Activated T-cell treated with anti-CD3 and anti-CD28 coated beads, Interleukin-2, amount 50 U/mL, for 72 hours (primary cell): ENCODE data around the gene ABCF2. TPM values are rescaled to one million over a fixed set of nuclear protein-coding genes. Genes with fewer than 3 reads are reported as not detected.

Source experiments
- ATAC-seq, 2 donors: fragments of 150-1000 bp; cut with Tn5 transposase; replicated peaks in 1 of 2; 2 replicates each; pipeline ENCODE4 v1.10.0; 2021; ENCODE audit warnings: moderate library complexity in 2 of 2, mild to moderate bottlenecking in 1 of 2
- DNase-seq, 2 donors: peaks; one replicate each; pipeline ENCODE4 v3.0.0; 2021 to 2022; ENCODE audit warnings: mixed read lengths in 1 of 2
- H3K27ac Mint-ChIP-seq: one replicate; pipeline ENCODE4 v1.8.0; 2022; ENCODE audit warnings: mild to moderate bottlenecking, moderate library complexity, mixed read lengths
- H3K27me3 Mint-ChIP-seq: one replicate; pipeline ENCODE4 v1.8.0; 2022; ENCODE audit warnings: low read depth, mixed read lengths
- H3K36me3 Mint-ChIP-seq, 2 donors: one replicate each; pipeline ENCODE4 v1.8.0; 2022; ENCODE audit warnings: mixed read lengths in 2 of 2, mild to moderate bottlenecking in 1 of 2; ENCODE audit not compliant: insufficient read depth in 2 of 2
- H3K4me1 Mint-ChIP-seq: one replicate; pipeline ENCODE4 v1.8.0; 2022; ENCODE audit warnings: low read depth, mixed read lengths
- H3K4me3 Mint-ChIP-seq, 2 donors: one replicate each; pipeline ENCODE4 v1.8.0; 2022; ENCODE audit warnings: mild to moderate bottlenecking in 2 of 2, mixed read lengths in 2 of 2, moderate library complexity in 2 of 2
- H3K9me3 Mint-ChIP-seq, 2 donors: one replicate each; pipeline ENCODE4 v1.8.0; 2022; ENCODE audit warnings: mixed read lengths in 2 of 2
- total RNA-seq, 2 donors: library from RNA; stranded (reverse); gene quantifications; one replicate each; pipeline ENCODE4 v1.2.3, GENCODE V29; 2022

The ABCF2 gene
- total RNA-seq, 2 donors from 2014 or later = 29.7 to 31.9 TPM

DNA sequence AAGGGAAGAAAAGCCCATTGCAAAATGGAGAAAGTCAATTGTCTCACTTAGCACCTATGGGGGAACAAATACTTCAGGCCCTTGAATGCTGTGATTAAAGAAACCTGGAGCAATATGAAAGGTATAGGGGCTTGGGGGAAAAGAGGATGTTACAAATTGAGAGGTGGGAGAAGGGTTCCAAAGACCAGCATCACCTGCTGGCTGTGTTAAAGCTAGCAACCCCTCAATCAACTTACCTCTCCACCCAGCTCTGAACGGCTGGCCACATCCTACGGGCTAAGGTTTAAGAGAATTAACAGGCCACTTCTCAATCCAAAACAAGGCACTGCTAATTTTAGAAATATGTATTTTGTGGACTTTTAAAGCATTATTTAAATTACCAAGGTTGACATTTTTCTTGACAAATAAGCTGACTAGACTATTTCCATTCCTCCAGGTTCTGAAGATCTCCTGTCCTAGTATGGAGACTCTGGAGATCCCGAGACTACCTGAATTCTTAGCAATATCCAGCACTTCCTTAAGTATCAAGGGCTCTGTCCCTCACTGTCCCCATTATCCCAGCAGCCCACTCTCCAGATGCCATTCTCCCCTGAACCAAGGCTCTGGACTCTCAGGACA lies 15.7 kb downstream of the ABCF2 start:
- H3K9me3 Mint-ChIP-seq = no peaks in the 10 kb centered on the region
- peaks cover 1 to 11% of the 10 kb centered on the region in 2 donors for H3K36me3 Mint-ChIP-seq
- H3K27ac Mint-ChIP-seq = no peak overlapping the region
- no peak overlapping the region for H3K4me3 Mint-ChIP-seq
- DNase-seq (no peak), ATAC-seq (no peak)
- H3K27me3 Mint-ChIP-seq = no peaks in the 10 kb centered on the region
- H3K4me1 Mint-ChIP-seq = peaks cover 19% of the 10 kb centered on the region

DNA sequence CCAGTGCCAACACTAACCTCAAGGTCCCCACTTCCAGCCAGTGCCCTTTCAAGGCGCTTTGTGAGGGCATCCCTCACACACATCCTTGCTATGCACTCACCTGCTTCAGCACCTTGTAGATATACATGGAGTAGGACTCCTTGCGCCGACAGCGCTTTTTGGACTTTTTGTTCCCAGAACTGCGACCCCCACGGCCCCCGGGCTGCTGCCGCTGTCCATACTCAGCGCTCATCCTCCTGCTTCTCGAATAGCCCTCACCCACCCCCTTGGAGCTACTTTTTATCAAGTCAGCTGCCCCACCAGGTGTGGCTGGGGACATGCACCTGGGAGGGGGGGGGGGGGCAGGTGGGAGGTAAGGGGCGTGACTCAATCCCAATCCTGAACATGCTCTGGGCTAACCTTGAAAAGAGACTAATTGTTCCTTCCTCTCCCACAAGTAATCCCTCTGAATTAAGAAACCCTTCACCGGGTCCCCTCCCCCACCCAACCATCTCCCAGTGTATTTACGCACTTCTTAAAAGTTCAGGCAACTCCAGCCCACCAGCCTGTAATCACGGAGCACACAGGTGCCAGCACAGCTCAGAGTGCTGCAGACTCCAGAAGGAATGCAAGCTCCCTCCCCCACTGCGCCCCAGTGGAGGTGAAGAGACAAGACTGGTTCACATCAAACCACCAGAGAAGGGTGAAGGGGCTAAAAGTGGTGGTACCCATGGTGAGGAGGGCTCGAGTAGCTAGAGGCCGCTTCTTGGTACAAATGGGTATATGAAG lies 16.7 kb downstream of the ABCF2 start, which contains the start of gene H2BK1:
TSS of gene H2BK1 (minus strand) at position 402 of the 768 bp plus-strand sequence. CDS start at position 232, 170 bp downstream.
- peaks cover 19% of the 10 kb centered on the region for H3K4me1 Mint-ChIP-seq
- H3K9me3 Mint-ChIP-seq = no peaks in the 10 kb centered on the region
- H3K36me3 Mint-ChIP-seq = peaks cover 1 to 5% of the 10 kb centered on the region in 2 donors
- no peak within 1 kb of the TSS for H3K27ac Mint-ChIP-seq
- no peak for DNase-seq
- H3K27me3 Mint-ChIP-seq = peaks cover 7% of the 10 kb centered on the region
- no peak within 1 kb of the TSS for H3K4me3 Mint-ChIP-seq
- ATAC-seq = no peak

DNA sequence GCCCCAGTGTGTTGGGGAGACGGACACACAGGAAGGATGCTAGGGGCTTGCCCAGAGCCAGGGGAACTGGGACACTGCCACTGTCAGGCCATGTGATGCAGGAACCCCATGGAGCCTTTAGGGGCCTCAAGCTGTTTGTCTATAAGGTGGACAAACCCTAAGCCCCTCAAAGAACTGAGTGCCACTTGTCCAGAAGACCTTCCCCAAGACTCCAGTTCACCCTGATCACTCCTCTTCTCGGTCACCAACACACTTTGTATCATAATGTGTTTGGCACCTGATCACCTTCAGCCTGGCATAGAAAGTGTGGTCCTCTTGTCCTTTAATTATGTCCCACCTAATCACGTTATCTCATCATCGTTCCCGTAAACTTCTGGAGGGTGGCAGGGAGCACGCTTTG lies 17.4 kb downstream of the ABCF2 start:
- DNase-seq = no peak
- peaks cover 19% of the 10 kb centered on the region for H3K4me1 Mint-ChIP-seq
- H3K27ac Mint-ChIP-seq = no peak overlapping the region
- H3K36me3 Mint-ChIP-seq = peaks cover 0 to 1% of the 10 kb centered on the region in 2 donors
- no peak overlapping the region for H3K4me3 Mint-ChIP-seq
- peaks cover 14% of the 10 kb centered on the region for H3K27me3 Mint-ChIP-seq
- H3K9me3 Mint-ChIP-seq = no peaks in the 10 kb centered on the region
- ATAC-seq = no peak

DNA sequence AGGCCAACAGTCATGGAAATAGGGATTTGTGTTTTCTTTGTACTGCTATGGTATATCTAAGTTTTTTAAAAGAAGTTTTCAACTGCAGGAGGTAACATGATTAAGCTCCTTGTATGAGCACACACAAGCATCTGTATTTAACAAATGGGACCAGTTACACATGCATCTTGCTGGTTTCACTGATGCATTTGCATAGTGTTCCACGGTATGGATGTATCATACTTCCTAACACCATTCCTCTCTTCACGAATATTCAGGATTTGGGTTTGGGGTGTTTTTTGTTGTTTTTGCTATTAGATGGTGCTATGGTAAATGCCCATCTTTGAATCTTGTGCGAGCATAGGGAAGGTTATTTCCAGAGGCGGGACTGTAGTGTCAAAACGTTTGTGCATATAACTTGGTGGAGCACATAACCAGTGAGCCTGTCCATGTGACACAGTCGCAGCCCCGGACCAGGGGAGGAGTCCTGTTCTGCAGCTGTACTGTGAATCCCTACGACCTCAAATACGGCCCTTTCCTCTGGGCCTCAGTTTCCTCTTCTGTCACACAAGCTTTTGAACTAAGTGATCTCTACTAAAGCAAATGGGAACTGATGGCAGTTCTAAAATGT lies 18.6 kb downstream of the ABCF2 start:
- DNase-seq (no peak), ATAC-seq (no peak)
- peaks cover 0 to 1% of the 10 kb centered on the region in 2 donors for H3K36me3 Mint-ChIP-seq
- H3K27ac Mint-ChIP-seq = no peak overlapping the region
- H3K4me1 Mint-ChIP-seq = peaks cover 19% of the 10 kb centered on the region
- peaks cover 15% of the 10 kb centered on the region for H3K27me3 Mint-ChIP-seq
- H3K4me3 Mint-ChIP-seq = no peak overlapping the region
- H3K9me3 Mint-ChIP-seq = no peaks in the 10 kb centered on the region

DNA sequence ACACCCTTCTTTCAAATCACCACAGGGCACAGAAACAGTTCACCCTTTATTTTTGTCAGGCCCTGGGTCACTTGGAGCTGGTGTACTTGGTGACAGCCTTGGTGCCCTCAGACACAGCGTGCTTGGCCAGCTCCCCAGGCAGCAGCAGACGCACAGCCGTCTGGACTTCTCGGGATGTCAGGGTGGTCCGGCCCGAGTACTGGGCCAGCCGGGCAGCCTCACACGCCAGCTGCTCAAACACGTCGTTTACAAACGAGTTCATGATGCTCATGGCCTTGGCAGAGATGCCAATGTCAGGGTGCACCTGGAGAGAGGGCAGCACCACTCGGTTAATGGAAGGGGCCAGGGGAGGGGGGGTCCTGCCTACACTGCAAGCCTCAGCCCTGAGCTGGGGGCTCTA lies 19.2 kb downstream of the ABCF2 start:
- H3K4me1 Mint-ChIP-seq = peaks cover 19% of the 10 kb centered on the region
- H3K9me3 Mint-ChIP-seq = no peaks in the 10 kb centered on the region
- no peak for DNase-seq
- H3K36me3 Mint-ChIP-seq = no peaks in the 10 kb centered on the region
- peaks cover 15% of the 10 kb centered on the region for H3K27me3 Mint-ChIP-seq
- H3K27ac Mint-ChIP-seq = no peak overlapping the region
- ATAC-seq = peak in 1 of 2 donors; percentile 7
- H3K4me3 Mint-ChIP-seq = no peak overlapping the region

DNA sequence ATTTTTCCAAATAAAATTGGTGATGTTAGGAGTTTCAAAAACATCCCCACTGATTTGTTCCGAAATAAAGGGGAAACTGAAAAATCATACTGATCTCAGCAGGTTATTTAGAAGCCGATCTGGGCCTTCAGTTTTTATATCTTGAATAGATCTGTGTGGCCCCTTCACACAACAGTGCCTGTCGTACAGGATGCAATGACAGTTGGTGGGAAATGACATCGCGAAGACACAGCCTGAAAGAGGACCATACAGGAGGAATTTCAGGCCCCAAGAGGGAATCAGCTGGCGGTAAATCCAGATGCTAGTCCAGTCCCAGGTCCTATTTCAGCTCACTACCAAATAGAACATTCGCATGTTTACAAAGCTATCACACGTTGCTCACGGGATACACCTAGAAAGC lies 19.7 kb downstream of the ABCF2 start:
- Mint-ChIP-seq H3K9me3 (no peaks in the 10 kb centered on the region), H3K4me1 (peaks cover 19% of the 10 kb centered on the region), H3K27me3 (peaks cover 15% of the 10 kb centered on the region), H3K36me3 (no peaks in the 10 kb centered on the region), H3K27ac (no peak overlapping the region), H3K4me3 (no peak overlapping the region)
- no peak for DNase-seq
- peak in 1 of 2 donors; percentile 35 for ATAC-seq

DNA sequence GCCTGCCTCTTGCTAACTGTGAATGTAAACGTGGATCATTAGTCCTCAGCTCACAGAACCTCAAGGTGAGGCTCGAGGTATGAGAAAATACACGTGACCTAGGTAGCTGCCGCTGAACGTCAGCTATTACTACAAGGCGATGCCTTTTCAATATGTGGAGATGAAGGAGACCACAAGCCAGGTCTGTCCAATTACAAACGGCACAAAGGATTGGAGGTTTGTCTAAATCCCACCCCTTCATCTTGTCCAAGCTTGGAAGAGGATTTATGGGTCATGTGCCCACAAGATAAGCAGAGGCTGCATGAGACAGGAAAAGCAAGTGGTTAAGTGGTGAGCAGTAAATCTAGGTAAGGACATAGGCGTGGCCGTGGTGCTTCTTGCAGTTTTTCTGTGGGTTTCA lies 20.1 kb downstream of the ABCF2 start:
- Mint-ChIP-seq H3K9me3 (no peaks in the 10 kb centered on the region), H3K4me1 (peaks cover 19% of the 10 kb centered on the region), H3K27me3 (peaks cover 15% of the 10 kb centered on the region), H3K36me3 (no peaks in the 10 kb centered on the region), H3K4me3 (no peak overlapping the region), H3K27ac (no peak overlapping the region)
- ATAC-seq (peak in 1 of 2 donors; percentile 39), DNase-seq (no peak)

DNA sequence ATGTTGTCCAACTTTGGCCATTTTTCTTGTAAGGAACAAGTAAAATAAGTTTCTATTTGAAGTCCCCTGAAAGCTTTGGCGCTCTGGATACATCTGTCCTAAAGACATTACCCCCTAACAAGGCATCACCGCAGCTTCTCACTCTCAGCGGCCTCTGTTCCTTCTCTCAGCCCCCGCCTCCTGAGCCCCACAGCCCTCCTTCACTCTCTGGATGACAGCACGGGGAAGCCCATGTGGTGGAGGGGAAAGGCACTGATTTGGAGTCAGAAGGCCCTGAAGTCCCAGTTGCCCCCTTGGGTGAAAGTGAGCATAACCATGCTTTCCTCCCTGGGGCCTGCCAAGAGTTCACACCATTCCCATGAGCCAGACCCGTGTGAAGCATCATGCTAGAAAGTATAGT lies 21.3 kb downstream of the ABCF2 start:
- no peak for DNase-seq
- no peak for ATAC-seq
- Mint-ChIP-seq H3K9me3 (no peaks in the 10 kb centered on the region), H3K4me1 (peaks cover 19% of the 10 kb centered on the region), H3K27me3 (peaks cover 15% of the 10 kb centered on the region), H3K27ac (peak overlapping the region; percentile 0), H3K36me3 (no peaks in the 10 kb centered on the region), H3K4me3 (no peak overlapping the region)

DNA sequence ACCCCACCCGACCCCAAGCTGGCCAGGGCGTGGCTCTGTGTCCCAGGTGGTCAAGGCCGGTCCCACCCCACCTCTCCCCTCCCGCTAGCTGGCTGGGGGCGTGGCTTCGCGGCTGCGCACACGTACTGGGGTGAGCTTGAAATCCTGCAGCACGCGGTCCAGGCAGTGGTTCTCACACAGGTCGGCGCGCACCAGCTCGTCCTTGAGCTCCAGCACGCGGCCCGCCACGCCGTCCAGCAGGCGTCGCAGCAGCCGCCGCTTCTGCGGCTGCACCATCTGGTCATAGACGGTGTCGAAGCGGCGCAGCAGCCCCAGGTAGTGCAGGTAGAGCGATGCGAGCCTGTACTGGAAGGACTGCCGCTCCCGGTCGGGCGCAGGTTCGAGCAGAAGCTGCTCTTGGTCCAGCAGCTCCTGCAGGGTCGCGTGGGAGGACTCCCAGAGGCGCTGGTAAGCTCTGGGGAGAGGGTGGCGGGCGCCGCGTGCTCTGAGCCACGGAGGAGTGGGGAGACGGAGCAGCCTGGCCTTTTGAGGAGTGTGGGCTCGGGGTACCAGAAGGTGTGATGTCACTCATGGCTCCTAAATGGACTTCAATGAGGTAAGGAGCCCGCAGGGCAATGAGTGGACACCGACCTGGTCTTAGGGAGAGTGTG lies 22.5 kb downstream of the ABCF2 start:
- DNase-seq (no peak), ATAC-seq (no peak)
- Mint-ChIP-seq H3K27ac (no peak overlapping the region), H3K9me3 (no peaks in the 10 kb centered on the region), H3K27me3 (peaks cover 15% of the 10 kb centered on the region), H3K36me3 (no peaks in the 10 kb centered on the region), H3K4me1 (peaks cover 19% of the 10 kb centered on the region), H3K4me3 (no peak overlapping the region)

DNA sequence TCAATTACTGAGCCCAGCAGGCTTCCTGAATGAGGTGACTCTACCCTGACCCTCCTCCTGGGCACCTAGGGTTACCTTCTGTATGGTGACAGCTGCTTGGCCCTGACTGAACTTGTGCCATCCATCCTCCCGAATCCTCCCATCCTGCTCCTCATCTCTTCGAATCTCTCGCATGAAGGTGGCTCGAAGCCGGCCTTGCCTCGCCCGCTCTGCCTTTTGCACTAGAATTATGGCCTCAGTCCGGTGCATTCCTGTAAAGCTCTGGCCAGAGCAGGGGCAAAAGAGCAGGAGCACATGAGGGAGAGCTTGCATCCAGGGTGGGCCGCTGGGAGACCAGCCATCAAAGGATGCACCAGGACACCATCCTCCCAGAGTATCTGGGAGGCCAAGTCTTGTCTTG lies 24.2 kb downstream of the ABCF2 start:
- peaks cover 15% of the 10 kb centered on the region for H3K27me3 Mint-ChIP-seq
- H3K4me1 Mint-ChIP-seq = peaks cover 14% of the 10 kb centered on the region
- no peaks in the 10 kb centered on the region for H3K9me3 Mint-ChIP-seq
- no peak for ATAC-seq
- no peak overlapping the region for H3K4me3 Mint-ChIP-seq
- H3K27ac Mint-ChIP-seq = no peak overlapping the region
- H3K36me3 Mint-ChIP-seq = no peaks in the 10 kb centered on the region
- no peak for DNase-seq

DNA sequence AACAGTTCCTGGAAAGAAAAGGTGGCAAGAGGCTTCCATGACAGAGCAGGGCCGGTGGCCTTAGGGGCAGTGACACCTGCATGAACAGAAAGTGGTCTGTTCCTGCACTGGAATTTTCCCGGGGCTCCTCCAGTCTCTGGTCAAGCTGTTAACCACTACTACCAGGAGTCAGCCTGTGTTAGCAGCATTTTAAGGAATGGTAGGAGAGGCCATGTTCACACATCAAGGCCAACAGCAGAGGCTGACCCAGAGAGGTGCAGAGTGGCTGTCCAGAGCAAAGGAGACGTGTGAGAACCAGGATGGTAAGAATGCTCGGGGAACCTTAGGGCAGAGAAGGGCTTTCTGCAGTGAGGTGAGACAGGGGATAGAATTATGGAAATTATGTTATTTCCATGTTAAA lies 25.3 kb downstream of the ABCF2 start:
- Mint-ChIP-seq H3K9me3 (no peaks in the 10 kb centered on the region), H3K4me3 (no peak overlapping the region), H3K27ac (no peak overlapping the region), H3K36me3 (no peaks in the 10 kb centered on the region), H3K4me1 (peaks cover 3% of the 10 kb centered on the region), H3K27me3 (peaks cover 15% of the 10 kb centered on the region)
- no peak for DNase-seq
- ATAC-seq = no peak

DNA sequence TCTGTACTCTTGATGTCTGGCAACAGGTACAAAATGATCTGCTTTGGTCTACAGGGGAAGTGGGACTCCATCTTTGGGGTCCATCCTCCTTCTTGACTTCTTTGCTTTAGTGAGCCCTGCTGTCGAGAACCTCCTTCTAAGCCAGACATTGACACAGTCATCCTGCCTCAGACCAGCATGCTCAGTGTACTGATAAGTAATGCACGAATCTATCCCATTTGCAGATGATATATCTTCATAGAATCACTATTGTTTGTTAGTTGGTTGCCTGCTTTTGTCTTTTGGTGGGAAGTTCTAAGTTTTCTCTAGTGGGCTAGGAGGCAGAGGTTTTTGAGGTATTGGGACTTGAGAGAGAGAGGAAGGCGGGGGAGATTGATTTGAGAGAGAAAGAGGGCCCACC lies 25.7 kb downstream of the ABCF2 start:
- Mint-ChIP-seq H3K4me1 (no peaks in the 10 kb centered on the region), H3K36me3 (no peaks in the 10 kb centered on the region), H3K4me3 (no peak overlapping the region), H3K27me3 (peaks cover 15% of the 10 kb centered on the region), H3K27ac (no peak overlapping the region), H3K9me3 (no peaks in the 10 kb centered on the region)
- DNase-seq (no peak), ATAC-seq (no peak)
